Stimulated activated CD8-positive, alpha-beta memory T cell treated with anti-CD3 and anti-CD28 coated beads, Interleukin-7, amount 100 ng/mL, for 24 hours (primary cell): ENCODE data around the gene EFCAB11.

Experiments used
- DNase-seq: peaks from one replicate; pipeline ENCODE4 v3.0.0-alpha.2; 2020; ENCODE audit warnings: low read depth

The EFCAB11 gene

DNA sequence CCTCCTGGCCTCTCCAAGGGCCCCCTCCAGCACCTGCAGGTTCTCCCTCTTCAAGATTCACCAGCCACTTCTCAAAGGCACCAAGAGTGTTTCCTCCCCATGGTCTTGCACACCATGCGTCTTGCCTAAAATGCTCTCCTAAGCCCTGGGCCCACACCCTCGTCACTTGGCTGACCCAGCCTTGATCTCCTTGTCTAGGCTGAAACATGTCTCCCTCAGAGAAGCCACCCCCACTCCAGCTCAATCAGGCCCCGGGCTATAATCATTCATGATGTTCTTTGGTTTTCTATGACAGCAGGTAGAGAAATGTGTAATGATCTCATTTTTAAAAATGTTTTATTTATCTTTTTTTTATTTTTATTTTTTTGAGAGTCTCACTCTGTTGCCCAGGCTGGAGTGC lies 88.1 kb downstream of the EFCAB11 start:
- no peak for DNase-seq

DNA sequence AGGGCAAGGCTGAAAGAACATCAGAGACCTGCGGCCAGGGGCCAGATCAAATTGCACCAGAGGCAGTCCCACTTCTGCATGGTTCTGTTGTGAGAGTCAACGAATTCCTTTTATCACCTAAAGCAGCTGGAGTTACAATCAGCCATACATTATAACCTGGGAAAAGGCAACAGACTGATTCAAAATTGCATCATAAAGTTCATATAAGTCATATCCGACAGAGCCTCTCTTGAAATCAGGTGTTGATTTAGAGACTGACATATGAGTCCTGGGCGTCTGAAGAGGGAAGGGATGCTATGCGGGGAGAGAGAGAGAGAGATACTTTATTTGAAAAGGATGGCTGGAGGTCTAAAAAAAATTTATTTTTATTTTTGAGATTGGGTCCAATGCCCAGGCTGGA lies 89.4 kb downstream of the EFCAB11 start:
- no peak for DNase-seq

DNA sequence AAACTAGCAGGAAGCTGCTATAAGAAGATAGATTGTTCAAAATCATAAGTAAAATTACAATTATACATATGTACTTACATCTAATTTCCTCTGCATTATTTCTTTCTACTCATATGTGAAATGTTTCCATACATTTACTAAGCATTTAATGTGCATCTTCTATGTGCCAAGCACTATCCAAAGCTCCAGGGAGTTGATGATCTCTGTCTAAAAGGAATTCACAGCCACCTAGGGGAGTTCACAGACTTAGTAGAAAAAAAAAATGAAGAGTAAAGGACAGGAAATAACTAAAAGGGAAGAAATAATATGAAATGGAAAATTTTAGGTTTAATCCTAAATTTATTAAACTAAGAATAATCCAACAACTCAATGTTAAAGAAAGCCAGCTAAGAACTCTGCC lies 91.7 kb downstream of the EFCAB11 start:
- DNase-seq, result no peak

DNA sequence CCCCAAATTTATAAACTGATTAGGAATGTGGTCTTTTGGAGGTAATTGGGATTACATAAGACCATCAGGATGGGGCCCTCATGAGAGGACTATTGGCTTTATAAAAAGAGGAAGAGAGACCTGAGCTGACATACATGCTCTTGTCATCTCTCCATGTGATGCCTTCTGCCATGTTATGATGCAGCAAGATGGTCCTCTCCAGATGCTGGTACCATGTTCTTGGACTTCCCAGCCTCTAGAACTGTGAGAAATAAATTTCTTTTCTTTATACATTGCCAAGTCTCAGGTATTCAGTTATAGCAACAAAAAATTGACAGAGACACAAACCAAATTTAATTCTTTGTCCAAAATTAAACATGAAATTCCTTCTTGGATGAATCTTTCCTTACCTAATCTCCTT lies 92.9 kb downstream of the EFCAB11 start:
- no peak for DNase-seq

DNA sequence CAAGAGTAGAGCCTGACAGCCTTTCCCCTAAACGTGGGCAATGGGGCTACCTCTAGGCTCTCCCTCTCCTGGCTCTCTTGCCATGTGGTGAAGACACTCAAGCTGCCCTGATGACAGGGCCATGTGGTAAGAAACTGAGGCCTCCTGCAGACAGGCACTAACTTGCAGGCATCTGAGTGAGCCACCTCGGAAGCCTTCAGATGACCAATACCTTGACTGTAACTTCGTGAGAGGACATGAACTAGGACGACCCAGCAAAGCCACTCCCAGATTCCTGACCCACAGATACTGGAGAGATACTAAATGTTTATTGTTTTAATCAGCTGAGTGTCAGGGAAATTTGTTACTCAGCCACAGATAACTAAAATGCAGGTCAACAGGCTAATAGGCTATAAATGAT lies 96.4 kb downstream of the EFCAB11 start:
- no peak for DNase-seq

DNA sequence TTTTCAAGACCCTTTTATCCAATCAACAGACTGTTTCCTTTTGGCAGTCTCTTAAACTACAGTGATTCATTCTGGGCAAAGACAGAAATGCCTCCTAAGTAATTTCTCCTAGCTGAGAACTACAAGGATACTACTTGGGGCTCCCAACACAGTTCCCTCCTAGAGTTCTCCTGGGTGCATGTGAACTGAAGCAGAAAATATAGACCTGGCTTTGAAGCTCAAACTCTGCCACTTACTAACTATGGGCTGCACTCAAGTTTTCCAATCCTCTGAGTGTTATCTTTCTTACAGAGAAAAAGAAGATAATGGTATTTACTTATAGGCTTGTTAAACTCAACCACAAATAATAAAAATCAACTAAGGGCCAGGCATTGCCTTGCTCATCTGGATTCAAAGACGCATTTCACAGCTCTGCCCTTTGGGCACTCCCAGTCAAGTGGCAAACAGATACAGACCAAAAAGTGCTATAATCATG lies 97.6 kb downstream of the EFCAB11 start:
- no peak for DNase-seq

DNA sequence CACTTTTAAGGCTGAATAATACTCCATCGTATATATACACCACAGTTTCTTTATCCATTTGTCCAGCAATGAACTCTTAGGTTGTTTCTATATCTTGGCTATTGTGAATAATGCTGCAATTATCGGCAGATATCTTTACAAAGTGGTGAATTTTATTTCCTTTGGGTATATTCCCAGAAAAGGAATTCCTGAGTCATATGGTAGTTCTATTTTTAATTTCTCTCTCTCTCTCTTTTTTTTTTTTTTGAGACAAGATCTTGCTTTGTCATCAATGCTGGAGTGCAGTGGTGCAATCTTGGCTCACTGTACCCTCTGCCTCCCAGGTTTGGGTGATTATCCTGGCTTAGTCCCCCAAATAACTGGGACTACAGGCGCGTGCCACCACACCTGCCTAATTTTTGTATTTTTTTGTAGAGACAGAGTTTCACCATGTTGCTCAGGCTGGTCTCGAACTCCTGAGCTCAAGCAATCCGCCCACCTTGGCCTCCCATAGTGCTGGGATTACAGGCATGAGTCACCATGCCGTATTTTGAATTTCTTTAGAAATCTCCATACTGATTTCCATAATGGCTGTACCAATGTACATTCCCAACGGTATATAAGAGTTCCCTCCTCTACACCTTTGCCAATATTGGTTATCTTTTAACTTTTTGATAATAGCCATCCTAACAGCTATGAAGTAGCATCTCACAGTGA lies 98.4 kb downstream of the EFCAB11 start:
- DNase-seq, result no peak

DNA sequence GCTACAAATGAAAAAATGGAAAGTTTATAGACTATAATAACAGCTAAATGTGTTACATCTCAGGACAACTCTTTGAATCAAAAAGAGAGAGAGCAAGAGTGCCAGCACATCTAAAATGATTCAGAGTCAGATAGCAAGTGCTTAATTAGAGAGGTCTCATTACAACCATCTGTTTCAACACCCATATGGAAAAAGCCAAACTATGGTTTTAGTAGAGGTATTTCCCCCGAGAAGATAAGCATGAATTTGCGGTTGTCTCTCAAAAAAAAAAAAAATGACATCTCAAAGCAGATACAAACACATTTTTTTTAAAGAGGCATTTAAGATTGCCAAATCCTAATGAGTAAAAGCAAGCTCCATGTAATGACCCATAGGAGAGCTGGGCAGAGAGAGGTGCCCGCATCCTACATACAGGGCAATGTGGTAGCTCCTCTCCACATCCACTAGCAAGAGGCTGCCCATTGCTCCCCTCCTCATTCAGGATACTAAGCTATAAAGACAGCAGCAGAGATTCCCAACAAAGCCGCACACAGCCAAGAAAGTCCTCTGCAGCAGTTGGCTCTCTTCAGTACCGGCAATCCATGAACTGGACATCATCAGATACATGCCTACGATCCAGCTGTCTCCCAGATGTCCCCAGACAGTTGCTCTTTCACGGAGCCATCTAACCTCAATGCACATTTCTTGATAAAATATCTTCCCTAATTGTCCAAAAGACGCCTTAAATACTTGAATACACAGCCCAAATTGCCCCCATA lies 100.4 kb downstream of the EFCAB11 start:
- DNase-seq, result no peak

DNA sequence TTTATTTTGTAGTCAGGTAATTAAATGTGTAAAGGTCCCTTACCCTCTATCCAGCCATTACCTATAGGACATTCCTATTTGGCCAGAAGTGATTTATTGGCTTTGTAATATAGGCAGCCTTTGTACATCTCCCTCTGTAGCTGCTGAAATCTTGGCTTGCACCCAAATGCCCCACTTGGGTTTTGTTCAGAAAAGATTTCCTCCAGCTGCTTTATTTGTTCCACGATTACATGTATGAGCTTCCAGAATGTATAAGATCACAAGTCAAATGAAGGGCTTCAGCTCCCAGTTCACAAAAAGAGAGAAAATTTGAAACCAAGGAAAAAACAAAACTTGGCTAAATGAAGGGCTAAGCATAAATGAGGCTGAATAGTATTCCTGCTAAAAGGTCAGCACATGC lies 103.4 kb downstream of the EFCAB11 start:
- DNase-seq, result no peak

DNA sequence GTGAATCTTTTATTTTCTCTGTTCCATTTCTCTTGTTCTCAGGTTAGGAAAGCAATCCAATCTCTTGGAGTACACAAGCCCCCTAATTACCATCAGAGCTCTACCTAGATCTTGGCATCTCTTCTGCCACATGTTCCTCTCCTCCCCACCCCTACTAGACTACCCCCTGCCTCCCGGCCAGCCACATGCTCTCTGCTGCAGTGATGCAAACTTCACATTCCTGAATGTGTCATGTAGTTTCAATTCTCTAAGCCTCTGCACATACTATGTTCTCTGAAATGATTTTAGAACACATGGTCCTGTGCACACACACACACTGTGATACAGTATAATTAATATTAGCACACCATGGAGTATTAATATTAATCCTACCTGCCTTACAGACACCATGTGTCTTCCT lies 104.6 kb downstream of the EFCAB11 start:
- DNase-seq, result no peak

DNA sequence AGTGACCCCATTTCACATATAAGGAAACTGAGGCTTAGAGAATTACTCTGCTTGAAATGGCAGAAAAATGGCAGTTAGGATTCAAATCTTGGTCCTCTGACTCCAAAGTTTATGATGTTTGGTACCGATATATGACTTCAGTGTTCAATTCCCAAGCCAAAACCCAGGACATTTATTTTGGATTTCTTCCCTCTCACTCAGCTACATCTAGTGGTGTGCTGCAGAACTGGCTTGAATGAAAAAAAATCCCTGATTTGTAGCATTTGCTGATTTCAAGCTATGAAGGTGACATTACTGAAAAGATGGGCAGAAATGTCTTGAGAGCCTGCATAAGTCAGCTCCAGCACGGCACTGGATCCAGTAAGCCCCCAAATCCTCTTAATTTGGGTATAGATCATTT lies 106.4 kb downstream of the EFCAB11 start:
- no peak for DNase-seq

DNA sequence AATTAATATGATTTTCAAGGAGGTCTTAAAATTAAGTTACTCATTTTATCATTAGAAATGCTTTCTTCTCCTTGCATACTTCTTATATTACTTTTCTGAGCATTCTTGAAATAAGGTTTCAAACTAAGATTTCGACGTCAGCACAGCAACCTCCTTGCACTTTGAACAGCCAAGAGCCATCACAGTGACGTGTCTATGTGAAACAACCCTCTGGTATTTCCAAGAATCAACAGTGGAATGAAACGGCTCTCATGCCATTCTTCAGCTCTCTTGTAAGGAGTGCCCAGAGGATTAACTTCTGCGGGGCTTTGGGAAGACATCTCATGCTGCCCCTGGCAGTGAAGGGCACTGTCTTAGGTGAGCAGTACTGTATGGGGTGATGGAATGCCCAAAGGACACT lies 109.2 kb downstream of the EFCAB11 start:
- no peak for DNase-seq

DNA sequence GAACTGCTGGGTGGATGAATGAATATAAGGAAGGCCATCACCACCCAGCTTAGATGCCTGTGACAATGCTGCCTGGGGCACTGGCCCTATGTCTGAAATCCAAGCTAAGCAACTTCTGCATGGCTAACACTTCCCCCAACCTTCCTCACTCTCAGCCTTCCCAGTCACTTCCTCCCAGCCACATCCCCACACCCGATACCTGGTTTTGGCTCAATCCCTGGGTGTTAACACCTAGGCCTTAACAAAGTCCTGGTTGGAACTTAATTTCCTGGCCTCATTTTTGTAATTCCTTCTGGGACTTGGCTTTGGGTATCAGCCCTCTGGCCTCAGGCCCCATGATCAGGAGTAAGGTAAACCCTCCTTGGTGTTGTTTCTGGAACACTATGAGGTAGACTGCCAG lies 110.0 kb downstream of the EFCAB11 start:
- DNase-seq, result no peak

DNA sequence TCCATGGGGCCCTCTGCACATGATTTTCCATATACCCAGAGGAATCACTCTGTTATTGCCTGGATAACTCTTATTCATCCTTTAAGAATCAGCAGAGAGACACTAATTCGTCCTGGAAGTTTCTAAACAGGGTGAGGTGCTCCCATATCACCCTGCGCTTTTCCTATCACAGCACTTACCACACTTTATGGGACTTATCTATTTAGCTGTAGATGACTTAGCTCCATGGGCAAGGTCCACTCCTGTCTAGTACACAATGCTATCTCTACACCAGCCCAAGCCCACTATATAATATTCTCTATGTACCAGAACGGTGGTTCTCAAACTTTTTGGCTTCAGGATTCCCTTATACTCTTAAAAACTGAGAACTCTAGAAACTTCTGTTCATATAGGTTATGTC lies 111.7 kb downstream of the EFCAB11 start:
- no peak for DNase-seq

DNA sequence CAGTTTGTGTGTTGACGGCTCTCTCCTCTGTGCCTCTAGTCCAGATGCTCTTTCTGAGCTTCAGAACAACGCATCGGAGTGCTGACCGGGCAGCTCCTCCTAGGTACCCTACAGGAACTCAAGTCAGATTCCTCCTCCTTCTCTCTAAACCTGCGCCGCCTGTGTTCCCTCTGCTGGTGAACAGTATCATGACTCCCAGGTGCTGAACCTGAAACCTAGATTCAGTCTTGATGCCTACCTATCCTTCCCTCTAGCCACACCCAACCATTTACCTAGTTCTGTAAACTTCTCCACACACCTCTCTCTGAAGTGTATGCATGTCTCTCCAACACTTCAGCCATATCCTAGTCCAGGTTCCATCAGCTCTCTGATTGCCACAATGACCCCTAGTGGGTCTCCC lies 112.7 kb downstream of the EFCAB11 start:
- DNase-seq, result no peak

DNA sequence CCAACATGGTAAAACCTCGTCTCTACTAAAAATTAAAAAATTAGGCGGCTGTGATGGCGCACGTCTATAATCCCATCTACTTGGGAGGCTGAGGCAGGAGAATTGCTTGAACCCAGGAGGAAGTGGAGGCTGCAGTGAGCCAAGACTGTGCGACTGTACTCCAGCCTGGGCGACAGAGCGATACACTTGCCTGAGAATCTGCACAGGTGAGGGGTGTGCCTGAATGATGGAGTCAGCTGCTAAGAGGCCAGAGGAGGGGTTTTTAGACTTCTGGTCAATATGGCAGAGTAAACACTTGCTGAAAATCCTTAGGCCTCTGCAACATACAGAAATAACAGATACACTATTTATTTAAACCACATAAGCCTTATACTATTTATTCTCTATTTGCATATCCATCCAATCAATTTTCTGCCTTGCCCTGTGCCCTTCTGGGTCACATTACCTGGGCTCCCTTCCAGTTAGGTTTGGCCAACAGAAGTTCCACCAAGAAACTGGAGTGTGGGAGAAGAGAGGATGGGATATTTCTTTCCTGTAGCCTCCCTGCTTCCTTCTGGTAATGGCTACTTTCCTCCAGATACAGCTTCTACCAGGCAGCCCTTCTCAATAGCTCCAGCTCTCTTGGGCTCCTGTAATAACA lies 117.6 kb downstream of the EFCAB11 start:
- DNase-seq, result no peak

DNA sequence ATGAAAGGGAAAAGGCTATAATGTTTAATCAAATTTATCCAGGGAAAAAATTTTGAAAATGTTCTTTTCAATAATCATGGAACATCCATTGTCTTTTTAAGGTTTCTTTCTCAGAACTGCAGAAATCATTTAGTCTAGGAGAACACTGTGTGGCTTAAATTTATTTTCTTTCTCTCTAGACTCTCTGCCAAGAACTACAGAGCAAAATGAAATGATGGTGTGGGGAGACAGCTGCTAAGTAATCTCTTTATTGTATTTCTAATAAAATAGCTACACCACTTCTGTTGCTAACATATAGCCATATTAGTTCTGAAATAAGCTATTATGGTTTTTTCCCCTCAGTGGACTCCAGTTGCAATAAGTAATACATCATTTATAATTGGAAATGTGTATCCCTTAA lies 120.9 kb downstream of the EFCAB11 start:
- no peak for DNase-seq

DNA sequence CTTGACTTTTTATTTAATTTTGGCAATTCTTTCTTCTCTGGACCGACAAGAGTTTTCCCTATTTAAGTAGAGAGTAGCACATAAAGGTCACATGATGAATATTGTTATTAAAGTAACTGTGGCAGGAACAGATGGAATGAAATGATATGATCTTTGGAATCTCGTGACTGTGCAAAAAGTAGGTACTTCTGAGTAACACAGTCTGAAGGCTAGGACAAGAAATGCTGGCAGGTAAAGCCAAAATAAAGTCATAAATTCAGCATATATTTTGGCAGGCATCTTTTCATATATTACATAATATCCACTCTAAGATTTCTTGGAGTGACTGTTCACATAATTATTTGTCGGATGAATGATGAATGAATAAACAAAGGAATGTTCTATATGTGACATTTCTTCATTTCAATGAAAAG lies 121.4 kb downstream of the EFCAB11 start:
- no peak for DNase-seq

DNA sequence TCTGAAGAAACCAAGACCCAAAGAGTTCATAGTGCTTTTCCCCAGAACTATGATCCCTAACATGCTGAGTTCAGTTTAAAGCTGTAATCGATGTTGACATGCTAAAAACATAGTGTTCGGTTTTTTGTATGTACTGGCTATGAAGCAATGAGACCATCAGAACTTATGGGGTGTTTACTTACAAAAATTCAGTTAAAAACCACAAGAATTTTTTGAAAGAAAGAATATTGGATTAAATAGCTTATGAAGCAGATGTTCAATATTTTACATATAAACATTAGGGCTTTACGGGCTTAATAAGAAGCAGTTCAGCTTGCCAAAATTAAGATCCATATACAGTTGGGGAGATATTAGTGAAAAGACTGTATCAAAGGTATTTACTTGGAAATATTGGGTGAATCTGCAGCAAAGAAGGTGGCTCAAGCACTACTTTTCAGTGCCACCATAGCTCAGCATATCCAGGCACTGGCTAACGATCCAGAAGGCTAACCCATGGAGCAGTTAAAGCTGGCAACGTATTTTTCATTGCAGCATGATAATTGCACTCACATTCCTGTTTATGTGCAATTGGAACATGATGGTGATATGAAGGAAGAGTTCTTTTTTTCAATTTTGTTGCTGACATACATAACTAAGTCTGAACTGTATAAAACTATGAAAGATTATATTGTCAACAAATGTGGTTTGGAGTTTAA lies 125.9 kb downstream of the EFCAB11 start:
- no peak for DNase-seq

DNA sequence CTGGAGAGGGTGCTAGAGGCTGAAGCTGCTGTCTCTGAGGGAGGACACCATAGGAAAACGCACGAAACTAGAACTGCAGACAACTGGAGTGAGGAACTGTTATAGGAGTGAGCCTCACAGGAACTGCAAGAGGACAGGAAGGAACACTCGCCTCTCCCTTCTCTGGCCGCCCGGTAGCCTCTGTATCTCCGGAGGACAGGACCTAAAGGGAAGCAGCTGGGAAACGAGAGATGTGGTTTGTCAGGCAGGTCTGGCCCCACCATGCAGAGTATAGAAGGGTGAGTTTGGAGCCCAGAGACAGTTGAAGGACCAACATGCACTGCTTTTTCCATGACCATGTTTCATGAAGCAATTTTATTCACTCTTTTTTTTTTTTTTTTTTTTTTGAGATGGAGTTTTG lies 127.3 kb downstream of the EFCAB11 start:
- DNase-seq, result no peak

DNA sequence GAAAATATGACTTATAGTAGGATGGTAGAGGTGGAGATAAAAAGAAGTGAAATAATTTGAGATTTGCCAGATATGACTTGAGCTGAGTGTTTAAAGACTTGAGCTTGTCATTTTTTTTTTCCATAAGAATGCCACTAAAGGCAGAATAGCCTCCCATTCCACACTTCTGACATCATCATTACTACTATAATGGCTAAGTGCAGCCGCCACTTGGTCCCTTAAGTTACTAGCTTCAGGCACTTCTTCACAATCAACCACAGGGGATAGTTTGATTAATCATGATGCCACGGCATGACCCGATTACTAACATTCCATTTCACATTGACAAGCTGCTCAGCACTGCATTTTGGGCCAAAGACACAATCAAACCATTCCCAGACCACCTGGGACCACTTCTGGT lies 127.9 kb downstream of the EFCAB11 start:
- DNase-seq, result no peak

DNA sequence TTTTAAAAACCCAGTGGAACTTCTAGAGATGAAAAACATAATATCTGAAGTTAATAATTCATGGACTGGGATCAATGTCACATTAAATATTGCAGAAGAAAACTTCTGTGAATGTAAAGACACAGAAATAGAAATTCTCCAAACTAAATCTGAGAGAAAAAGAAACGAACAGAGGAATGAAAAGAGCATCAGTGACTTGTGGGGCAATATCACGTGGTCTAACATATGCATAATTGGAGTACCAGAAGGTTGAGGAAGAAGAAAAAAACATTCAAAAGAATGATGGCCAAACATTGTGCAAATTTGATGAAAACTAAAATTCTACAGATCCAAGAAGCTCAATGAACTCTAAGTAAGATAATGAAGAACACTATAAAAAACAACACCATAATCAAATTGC lies 130.8 kb downstream of the EFCAB11 start:
- DNase-seq, result no peak

DNA sequence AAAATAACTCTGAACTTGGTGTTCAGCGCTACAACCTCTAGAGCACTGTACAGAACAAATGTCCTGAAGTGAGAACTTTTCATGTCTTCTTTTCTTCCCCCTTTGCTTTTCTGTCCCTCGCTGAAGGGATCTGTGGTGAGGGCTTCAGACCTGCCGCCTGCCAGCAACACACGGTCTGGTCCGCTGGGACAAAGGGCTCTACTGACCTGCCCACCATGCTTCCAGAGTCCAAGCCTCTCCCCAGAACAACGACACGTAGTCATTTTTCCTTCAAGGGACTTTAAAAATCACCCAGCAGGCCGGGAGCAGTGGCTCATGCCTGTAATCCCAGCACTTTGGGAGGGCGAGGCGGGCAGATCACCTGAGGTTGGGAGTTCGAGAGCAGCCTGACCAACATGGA lies 140.4 kb downstream of the EFCAB11 start:
- DNase-seq, result no peak
